SK-N-SH (cell line): ENCODE measurements around the gene AJM1. TPM values are rescaled to one million over a fixed set of nuclear protein-coding genes. Genes with fewer than 3 reads are reported as not detected.

Experiments used
- CTCF ChIA-PET: fragments of 300-600, 350-600 bp; formaldehyde crosslinking; extraction: SDS; loops from one replicate; lab custom pipeline; 2021; lab: Yijun Ruan, JAX
- POLR2A ChIA-PET: fragments of 350-600 bp; sonication (Branson Sonifier 250); formaldehyde crosslinking; extraction: SDS; loops from one replicate; lab custom pipeline; 2020; ENCODE audit warnings: antibody characterized with exemption, inconsistent platforms; lab: Yijun Ruan, JAX
- DNase-seq: peaks from one replicate; pipeline ENCODE4 v3.0.0; 2012
- H2AFZ ChIP-seq: fragments of 200-600 bp; sonication (generic); 2 replicates; pipeline ENCODE4 v1.8.1; 2016; ENCODE audit warnings: antibody characterized with exemption, mild to moderate bottlenecking, low read depth
- H3F3A ChIP-seq: fragments of 200-600 bp; sonication (generic); replicated peaks from 2 replicates; pipeline ENCODE3; 2016; ENCODE audit warnings: antibody characterized with exemption, mild to moderate bottlenecking; ENCODE audit not compliant: insufficient read depth
- H3K27ac ChIP-seq, 2 experiments: fragments of 200-500 bp in 1 of 2; fragments of 200-600 bp in 1 of 2; sonication (Bioruptor generic) in 1 of 2; sonication (generic), shearing (Covaris generic) in 1 of 2; 2 replicates each; pipeline versions ENCODE4 v1.5.1 to v1.6.1; 2014 to 2016; ENCODE audit warnings: low read depth in 2 of 2, inconsistent platforms in 1 of 2, low read length in 1 of 2, mild to moderate bottlenecking in 1 of 2, mixed read lengths in 1 of 2
- H3K27me3 ChIP-seq: fragments of 200-600 bp; sonication (generic), shearing (Covaris generic); 2 replicates; pipeline ENCODE4 v1.6.1; 2016; ENCODE audit warnings: mixed run types; ENCODE audit not compliant: insufficient read depth
- H3K36me3 ChIP-seq, 2 experiments: fragments of 200-500 bp in 1 of 2; fragments of 200-600 bp in 1 of 2; sonication (Bioruptor generic) in 1 of 2; sonication (generic) in 1 of 2; replicated peaks in 1 of 2; 2 replicates each; pipeline versions ENCODE3 to v1.5.1; 2014 to 2016; ENCODE audit warnings: low read length in 1 of 2, mild to moderate bottlenecking in 1 of 2; ENCODE audit not compliant: insufficient read depth in 2 of 2, control insufficient read depth in 1 of 2
- H3K4me1 ChIP-seq, 2 experiments: fragments of 200-500 bp in 1 of 2; fragments of 200-600 bp in 1 of 2; sonication (Bioruptor generic) in 1 of 2; sonication (generic), shearing (Covaris generic) in 1 of 2; 2 replicates each; pipeline versions ENCODE4 v1.5.1 to v1.6.1; 2014 to 2016; ENCODE audit warnings: low read depth in 1 of 2, low read length in 1 of 2, mixed run types in 1 of 2; ENCODE audit not compliant: insufficient read depth in 2 of 2, control insufficient read depth in 1 of 2
- H3K4me2 ChIP-seq: fragments of 200-600 bp; sonication (generic), shearing (Covaris generic); 2 replicates; pipeline ENCODE4 v1.6.1; 2017; ENCODE audit warnings: mixed run types
- H3K4me3 ChIP-seq, 2 experiments: fragments of 200-500 bp in 1 of 2; fragments of 200-600 bp in 1 of 2; sonication (Bioruptor generic) in 1 of 2; sonication (generic), shearing (Covaris generic) in 1 of 2; 2 replicates each; pipeline versions ENCODE4 v1.5.1 to v1.8.1; 2014 to 2016; ENCODE audit warnings: low read depth in 2 of 2, inconsistent platforms in 1 of 2, low read length in 1 of 2, mild to moderate bottlenecking in 1 of 2, mixed read lengths in 1 of 2, moderate library complexity in 1 of 2
- H3K79me2 ChIP-seq: fragments of 200-600 bp; sonication (generic); 2 replicates; pipeline ENCODE4 v1.8.1; 2017; ENCODE audit warnings: mild to moderate bottlenecking; ENCODE audit not compliant: insufficient read depth
- H3K9ac ChIP-seq: fragments of 200-600 bp; sonication (generic); 2 replicates; pipeline ENCODE4 v1.6.1; 2017; ENCODE audit warnings: mixed run types
- H3K9me2 ChIP-seq: fragments of 200-600 bp; sonication (generic); 2 replicates; pipeline ENCODE4 v1.6.1; 2017; ENCODE audit warnings: mixed run types
- H3K9me3 ChIP-seq: fragments of 200-600 bp; sonication (generic); 2 replicates; pipeline ENCODE4 v1.6.1; 2017; ENCODE audit warnings: mixed run types, mild to moderate bottlenecking, moderate library complexity
- H4K20me1 ChIP-seq: fragments of 200-600 bp; sonication (generic); 2 replicates; pipeline ENCODE4 v1.6.1; 2017; ENCODE audit warnings: mild to moderate bottlenecking, mixed run types; ENCODE audit not compliant: insufficient read depth
- EP300 ChIP-seq, 2 experiments: IDR thresholded peaks; 2 replicates each; pipeline versions ENCODE4 v1.4.0 to v1.6.1; 2012; ENCODE audit warnings: borderline replicate concordance in 1 of 2, low read depth in 1 of 2, low read length in 1 of 2
- FOSL2 ChIP-seq: IDR thresholded peaks from 2 replicates; pipeline ENCODE4 v1.4.0; 2012; ENCODE audit warnings: low read depth, mild to moderate bottlenecking, moderate library complexity, borderline replicate concordance
- FOXJ3 ChIP-seq: sonication (generic); formaldehyde crosslinking; IDR thresholded peaks from 2 replicates; pipeline ENCODE4 v1.5.1; 2020; ENCODE audit warnings: mild to moderate bottlenecking, missing genetic modification reagents
- FOXM1 ChIP-seq: IDR thresholded peaks from 2 replicates; pipeline ENCODE4 v1.4.0; 2012; ENCODE audit warnings: low read depth, mild to moderate bottlenecking
- IRF3 ChIP-seq: fragments of 150-350 bp; IDR thresholded peaks from 2 replicates; pipeline ENCODE4 v1.6.1; 2016; ENCODE audit warnings: mild to moderate bottlenecking, low read depth, low read length
- NRF1 ChIP-seq: IDR thresholded peaks from 2 replicates; pipeline ENCODE4 v1.6.1; 2012; ENCODE audit warnings: low read depth, mild to moderate bottlenecking, low read length
- POLR2AphosphoS5 ChIP-seq: IDR thresholded peaks from 2 replicates; pipeline ENCODE4 v1.6.1; 2012; ENCODE audit warnings: low read depth, low read length
- RAD21 ChIP-seq: IDR thresholded peaks from 2 replicates; pipeline ENCODE4 v1.6.1; 2012; ENCODE audit warnings: mild to moderate bottlenecking, low read length
- RFX5 ChIP-seq: IDR thresholded peaks from 2 replicates; pipeline ENCODE4 v1.6.1; 2012; ENCODE audit warnings: mild to moderate bottlenecking, improper control_type of control experiment, low read length
- RXRA ChIP-seq: IDR thresholded peaks from 2 replicates; pipeline ENCODE4 v1.4.0; 2012; ENCODE audit warnings: low read depth, mild to moderate bottlenecking, borderline replicate concordance
- SIN3A ChIP-seq: IDR thresholded peaks from 2 replicates; pipeline ENCODE4 v1.6.1; 2012; ENCODE audit warnings: low read depth, mild to moderate bottlenecking, low read length, moderate library complexity, borderline replicate concordance
- SMC3 ChIP-seq: IDR thresholded peaks from 2 replicates; pipeline ENCODE4 v1.6.1; 2012; ENCODE audit warnings: low read depth, low read length, improper control_type of control experiment
- TAF1 ChIP-seq: IDR thresholded peaks from 2 replicates; pipeline ENCODE4 v1.6.1; 2012; ENCODE audit warnings: low read depth, mild to moderate bottlenecking, low read length, moderate library complexity, borderline replicate concordance
- TCF12 ChIP-seq: IDR thresholded peaks from 2 replicates; pipeline ENCODE4 v1.4.0; 2012
- TEAD4 ChIP-seq: IDR thresholded peaks from 2 replicates; pipeline ENCODE4 v1.4.0; 2012; ENCODE audit warnings: mild to moderate bottlenecking, borderline replicate concordance; ENCODE audit not compliant: insufficient read depth
- USF1 ChIP-seq: IDR thresholded peaks from 2 replicates; pipeline ENCODE4 v1.4.0; 2012; ENCODE audit warnings: low read depth, borderline replicate concordance
- USF2 ChIP-seq: fragments of 150-350 bp; IDR thresholded peaks from 2 replicates; pipeline ENCODE4 v1.6.1; 2017; ENCODE audit warnings: antibody characterized with exemption, low read length, low read depth, borderline replicate concordance
- YY1 ChIP-seq: IDR thresholded peaks from 2 replicates; pipeline ENCODE4 v1.4.0; 2012; ENCODE audit warnings: low read depth, mild to moderate bottlenecking
- ZBTB33 ChIP-seq: IDR thresholded peaks from 2 replicates; pipeline ENCODE4 v1.4.0; 2012; ENCODE audit warnings: low read depth, borderline replicate concordance
- WGBS: methylation state at CpG from one replicate; pipeline ENCODE4 v1.1.6; 2017; ENCODE audit warnings: low lambda C conversion rate; 5-methylcytosine and 5-hydroxymethylcytosine counted together
- polyA plus RNA-seq, 3 experiments: library from polyadenylated mRNA; depleted of rRNA; stranded (reverse); fragments of >200 nt; gene quantifications; 2 replicates each; pipeline ENCODE4 v1.2.3, GENCODE V29; 2012

The AJM1 gene
- polyA plus RNA-seq, 1 of the 3 experiments (the other 2 are of a cell fraction): 2.4 TPM

- ChIA-PET POLR2A (no interaction called here), CTCF (interaction anchor here (1.1 to 1.5 kb wide), 2 partner anchors 38 to 40 kb away, joined by 3 to 5 read pairs; partner anchors contain the start of gene AJM1)
- peaks cover 0 to 7% of the 10 kb centered on the region in 2 experiments; a peak in 2 of 4 replicates for H3K4me1 ChIP-seq
- no peaks in the 10 kb centered on the region for H3K9me3 ChIP-seq
- 34% methylated on average over 7 of the region's 9 CpGs for WGBS
- H3K4me2 ChIP-seq: peak overlapping the region; percentile 15; the same call in 1 of the 2 replicates
- no peaks in the 10 kb centered on the region for H3K36me3 ChIP-seq
- H3K4me3 ChIP-seq: no peak overlapping the region
- H3K79me2 ChIP-seq: peaks cover under 1% of the 10 kb centered on the region; the same call in 1 of the 2 replicates
- 0 out of 2 replicates have a peak overlapping the region, but pooled peaks have one; percentile 18 for H2AFZ ChIP-seq
- H3F3A ChIP-seq: no peaks in the 10 kb centered on the region
- no peaks in the 10 kb centered on the region for H4K20me1 ChIP-seq
- no peak overlapping the region for H3K9ac ChIP-seq
- no peaks in the 10 kb centered on the region for H3K27me3 ChIP-seq
- no peaks in the 10 kb centered on the region for H3K9me2 ChIP-seq
- DNase-seq: no peak
- H3K27ac ChIP-seq: no peak overlapping the region; a peak in 1 of 4 replicates
- TF ChIP-seq RAD21 (no peak), RXRA (no peak), POLR2AphosphoS5 (no peak), TEAD4 (no peak), USF2 (no peak), RFX5 (no peak), SIN3A (no peak), SMC3 (no peak), FOSL2 (no peak), NRF1 (no peak), YY1 (no peak), TCF12 (no peak)
These were observed 39.4 kb downstream of the AJM1 start for GRCh38 chr9:136881691-136882108.

GRCh38 chr9:136882109-136882946 lies 40.0 kb downstream of the AJM1 start:
- peak; percentile 15 for DNase-seq
- H4K20me1 ChIP-seq: no peaks in the 10 kb centered on the region
- CTCF ChIA-PET: interaction anchor here (0.6 to 1.8 kb wide), 4 partner anchors 10 to 40 kb away, joined by 3 to 5 read pairs (median 4); partner anchors contain the start of gene AJM1
- no peak overlapping the region for H3K4me3 ChIP-seq
- H3K27ac ChIP-seq: no peak overlapping the region; a peak in 1 of 4 replicates
- peaks cover 0 to 8% of the 10 kb centered on the region in 2 experiments; a peak in 2 of 4 replicates for H3K4me1 ChIP-seq
- H2AFZ ChIP-seq: peak overlapping the region; percentile 18; the same call in 1 of the 2 replicates
- no peaks in the 10 kb centered on the region for H3K36me3 ChIP-seq
- no peaks in the 10 kb centered on the region for H3K9me3 ChIP-seq
- POLR2A ChIA-PET: no interaction called here
- no peaks in the 10 kb centered on the region for H3F3A ChIP-seq
- WGBS: 64% methylated on average over 11 of the region's 19 CpGs
- no peaks in the 10 kb centered on the region for H3K27me3 ChIP-seq
- peak overlapping the region; percentile 9; the same call in 1 of the 2 replicates for H3K9ac ChIP-seq
- H3K4me2 ChIP-seq: peak overlapping the region; percentile 15; the same call in 1 of the 2 replicates
- peaks cover 7% of the 10 kb centered on the region for H3K79me2 ChIP-seq
- H3K9me2 ChIP-seq: no peaks in the 10 kb centered on the region
- no peak for TF ChIP-seq EP300 (IDR thresholded peaks at IDR 0.05; ENCODE audit: borderline replicate concordance in 1 of 2, low read depth in 1 of 2, low read length in 1 of 2)
- no peak for TF ChIP-seq TCF12
- no peak for TF ChIP-seq FOXM1
- no peak for TF ChIP-seq ZBTB33
- TF ChIP-seq TAF1: no peak
- TF ChIP-seq IRF3: no peak
- TF ChIP-seq FOXJ3: no peak
- no peak for TF ChIP-seq USF1
- TF ChIP-seq FOSL2: peak; percentile 66; the same call in 1 of the 2 replicates
